AG04449 (cell line): ENCODE measurements around the gene CCDC149.

Experiments used
- CTCF ChIA-PET: fragments of 350-600 bp; formaldehyde crosslinking; extraction: SDS; loops from one replicate; lab custom pipeline; 2021; ENCODE audit warnings: antibody characterized with exemption; lab: Yijun Ruan, JAX
- POLR2A ChIA-PET: fragments of 400-600, 350-600 bp; formaldehyde crosslinking; extraction: SDS; loops from one replicate; lab custom pipeline; 2020; ENCODE audit warnings: antibody characterized with exemption, inconsistent platforms; lab: Yijun Ruan, JAX
- DNase-seq: peaks from one replicate; pipeline ENCODE4 v3.0.0-alpha.2; 2010; ENCODE audit warnings: low read depth, low spot score
- H3K4me3 ChIP-seq: 2 replicates; pipeline ENCODE4 v1.5.1; 2011; ENCODE audit warnings: low read depth, mild to moderate bottlenecking, control low read depth, low read length
- TF ChIP-seq, protein P1 (sequence below): IDR thresholded peaks from one replicate; pipeline ENCODE4 v1.5.1; 2011; ENCODE audit warnings: mild to moderate bottlenecking, moderate library complexity, low read length, control low read depth, inconsistent platforms; ENCODE audit not compliant: insufficient read depth; ENCODE audit errors: missing control alignments

Gene CCDC149

GRCh38 chr4:24777536-24778463 is 135.0 kb downstream of the CCDC149 start:
- ChIA-PET POLR2A (no interaction called here), CTCF (interaction anchor here (1.5 kb wide), 1 partner anchor 16 kb away, joined by 5 read pairs; no protein-coding TSS in a partner anchor)
- DNase-seq = no peak
- H3K4me3 ChIP-seq = no peak overlapping the region
- TF ChIP-seq, protein P1, sequence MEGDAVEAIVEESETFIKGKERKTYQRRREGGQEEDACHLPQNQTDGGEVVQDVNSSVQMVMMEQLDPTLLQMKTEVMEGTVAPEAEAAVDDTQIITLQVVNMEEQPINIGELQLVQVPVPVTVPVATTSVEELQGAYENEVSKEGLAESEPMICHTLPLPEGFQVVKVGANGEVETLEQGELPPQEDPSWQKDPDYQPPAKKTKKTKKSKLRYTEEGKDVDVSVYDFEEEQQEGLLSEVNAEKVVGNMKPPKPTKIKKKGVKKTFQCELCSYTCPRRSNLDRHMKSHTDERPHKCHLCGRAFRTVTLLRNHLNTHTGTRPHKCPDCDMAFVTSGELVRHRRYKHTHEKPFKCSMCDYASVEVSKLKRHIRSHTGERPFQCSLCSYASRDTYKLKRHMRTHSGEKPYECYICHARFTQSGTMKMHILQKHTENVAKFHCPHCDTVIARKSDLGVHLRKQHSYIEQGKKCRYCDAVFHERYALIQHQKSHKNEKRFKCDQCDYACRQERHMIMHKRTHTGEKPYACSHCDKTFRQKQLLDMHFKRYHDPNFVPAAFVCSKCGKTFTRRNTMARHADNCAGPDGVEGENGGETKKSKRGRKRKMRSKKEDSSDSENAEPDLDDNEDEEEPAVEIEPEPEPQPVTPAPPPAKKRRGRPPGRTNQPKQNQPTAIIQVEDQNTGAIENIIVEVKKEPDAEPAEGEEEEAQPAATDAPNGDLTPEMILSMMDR = no peak

DNA sequence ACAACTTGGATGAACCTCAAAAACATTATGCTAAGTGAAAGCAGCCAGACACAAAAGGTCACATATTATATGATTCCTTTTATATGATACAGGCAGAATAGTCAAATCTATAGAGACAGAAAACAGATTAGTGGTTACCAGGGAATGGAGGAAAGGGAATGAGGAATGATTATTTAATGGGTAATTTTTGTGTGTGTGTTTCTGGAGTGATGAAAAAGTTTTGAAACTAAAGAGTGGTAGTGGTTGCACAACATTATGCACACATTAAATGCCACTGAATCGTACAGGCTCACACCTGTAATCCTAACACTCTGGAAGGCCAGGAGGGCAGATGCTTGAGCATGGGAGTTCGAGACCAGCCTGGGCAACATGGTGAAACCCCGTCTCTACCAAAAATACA is 137.1 kb downstream of the CCDC149 start:
- no peak for DNase-seq
- TF ChIP-seq, protein P1 = no peak
- ChIA-PET POLR2A (no interaction called here), CTCF (no interaction called here)
- H3K4me3 ChIP-seq = no peak overlapping the region

DNA sequence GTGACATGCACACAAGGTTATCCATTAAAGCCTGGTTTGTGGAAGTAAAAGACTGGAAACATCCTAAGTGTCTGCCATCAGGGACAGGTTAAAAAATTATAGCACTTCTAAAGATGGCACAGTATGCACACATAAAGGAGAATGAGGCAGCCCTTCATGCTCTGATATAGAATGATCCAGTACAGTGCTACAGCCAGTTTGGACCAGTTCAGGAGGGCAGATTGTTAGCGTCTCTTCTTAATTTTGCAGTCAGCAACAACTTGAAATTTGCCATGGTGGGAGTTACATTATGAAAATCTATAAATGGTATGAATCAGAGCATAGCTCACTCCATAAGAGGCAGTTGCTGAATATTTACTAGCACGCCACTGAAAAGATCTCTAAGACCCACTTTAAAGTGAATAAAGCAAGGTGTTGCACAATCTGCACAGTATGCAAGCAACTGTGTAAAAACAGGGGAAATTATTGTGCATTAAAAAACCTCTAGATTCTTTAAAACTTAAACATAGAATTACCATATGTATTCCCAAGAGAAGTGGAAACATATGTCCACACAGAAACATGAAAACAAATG is 137.7 kb downstream of the CCDC149 start:
- H3K4me3 ChIP-seq = no peak overlapping the region
- POLR2A ChIA-PET = no interaction called here
- TF ChIP-seq, protein P1 = no peak
- CTCF ChIA-PET = no interaction called here
- no peak for DNase-seq

DNA sequence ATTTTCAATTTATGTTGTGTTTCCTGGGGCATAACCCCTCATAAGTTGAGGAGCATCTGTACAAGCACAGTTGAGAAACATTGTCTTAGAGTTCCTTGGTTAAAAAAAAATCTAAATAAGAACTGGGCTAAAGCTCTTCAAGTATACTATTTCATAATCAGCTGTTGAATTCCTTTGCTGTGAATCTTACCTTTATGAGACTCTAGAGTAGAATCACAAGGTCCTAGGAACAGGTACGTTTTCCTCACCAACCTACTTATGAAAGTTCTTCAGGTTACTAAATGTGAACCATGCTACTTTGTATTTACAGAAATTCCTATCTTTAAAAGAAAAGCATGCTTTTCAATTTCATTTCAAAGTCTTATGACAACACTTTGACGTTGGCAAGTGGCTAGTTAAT is 138.4 kb downstream of the CCDC149 start:
- TF ChIP-seq, protein P1 = no peak
- no peak for DNase-seq
- ChIA-PET POLR2A (no interaction called here), CTCF (no interaction called here)
- no peak overlapping the region for H3K4me3 ChIP-seq

- H3K4me3 ChIP-seq = no peak overlapping the region
- no peak for DNase-seq
- CTCF ChIA-PET = no interaction called here
- POLR2A ChIA-PET = no interaction called here
- TF ChIP-seq, protein P1 = no peak
Observed at GRCh38 chr4:24772952-24773351, 139.9 kb downstream of the CCDC149 start.

DNA sequence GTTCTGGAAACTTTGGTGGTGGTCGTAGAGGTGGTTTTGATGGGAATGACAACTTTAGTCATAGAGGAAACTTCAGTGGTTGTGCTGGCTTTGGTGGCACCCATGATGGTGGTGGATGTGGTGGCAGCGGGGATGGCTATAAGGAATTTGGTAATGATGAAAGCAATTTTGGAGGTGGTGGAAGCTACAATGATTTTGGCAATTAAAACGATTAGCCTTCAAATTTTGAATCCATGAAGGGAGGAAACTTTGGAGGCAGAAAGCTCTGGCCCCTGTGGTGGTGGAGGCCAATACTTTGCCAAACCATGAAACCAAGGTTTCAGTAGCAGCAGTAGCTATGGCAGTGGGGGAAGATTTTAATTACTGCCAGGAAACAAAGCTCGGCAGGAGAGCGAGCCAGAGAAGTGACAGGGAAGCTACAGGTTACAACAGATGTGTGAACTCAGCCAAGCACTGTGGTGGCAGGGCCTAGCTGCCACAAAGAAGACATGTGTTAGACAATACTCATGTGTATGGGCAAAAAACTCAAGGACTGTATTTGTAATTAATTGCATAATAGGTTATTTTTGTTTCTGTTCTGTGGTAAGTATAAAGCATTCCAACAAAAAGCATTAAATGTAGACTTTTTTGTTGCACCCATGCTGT is 140.7 kb downstream of the CCDC149 start:
- ChIA-PET CTCF (interaction anchor here (0.6 kb wide), 1 partner anchor 292 kb away, joined by 3 read pairs; no protein-coding TSS in a partner anchor), POLR2A (no interaction called here)
- no peak for DNase-seq
- no peak overlapping the region for H3K4me3 ChIP-seq
- TF ChIP-seq, protein P1 = no peak
